SH-SY5Y (cell line): ENCODE data around the gene CPA4.

ENCODE experiments used
- GATA2 ChIP-seq: IDR thresholded peaks from 2 replicates; pipeline ENCODE4 v1.6.1; 2011; ENCODE audit warnings: mild to moderate bottlenecking, low read depth, low read length
- GATA3 ChIP-seq: IDR thresholded peaks from 2 replicates; pipeline ENCODE4 v1.6.1; 2011; ENCODE audit warnings: low read depth, mild to moderate bottlenecking, low read length, moderate library complexity

DNA sequence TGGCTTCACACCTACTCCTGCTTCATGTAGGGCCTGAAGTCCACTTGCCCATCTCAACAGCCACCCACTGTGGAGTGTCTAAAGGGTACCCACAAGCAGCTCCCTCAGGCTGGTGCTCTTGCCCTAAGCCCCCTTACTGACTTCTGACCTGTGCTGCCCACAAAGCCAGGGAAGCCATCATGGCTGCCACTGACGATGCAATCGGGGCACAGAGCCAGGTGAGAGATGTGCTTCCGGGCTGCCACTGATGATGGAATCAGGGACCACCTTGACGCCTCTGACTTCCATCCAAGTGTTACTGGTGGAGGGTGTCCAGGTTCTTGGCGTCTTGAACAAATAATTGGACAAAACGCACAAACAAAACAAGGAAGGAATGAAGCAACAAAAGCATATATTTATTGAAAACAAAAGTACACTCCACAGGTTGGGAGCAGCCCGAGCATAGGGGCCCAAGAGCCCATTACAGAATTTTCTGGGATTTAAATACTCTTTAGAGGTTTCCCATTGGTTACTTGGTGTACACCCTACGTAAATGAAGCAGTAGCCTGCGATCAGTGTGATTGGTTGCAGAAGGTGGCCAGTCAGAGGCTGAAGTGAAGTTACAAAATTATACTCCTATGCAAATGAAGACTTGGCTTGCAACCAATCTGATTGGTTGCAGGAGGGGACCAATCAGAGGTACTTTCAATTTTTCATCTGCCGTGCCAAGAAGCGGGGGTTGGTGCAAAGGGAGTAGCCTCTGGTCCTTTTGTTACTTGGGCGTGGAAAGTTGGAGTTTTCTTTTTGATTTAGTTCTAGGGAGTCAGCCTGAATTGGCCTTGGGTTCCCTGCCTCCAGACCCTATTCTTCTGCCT is 21.8 kb upstream of the CPA4 start:
- TF ChIP-seq GATA3 (no peak), GATA2 (no peak)
